GM19372 (cell line): Measurements from ENCODE around the gene KLHDC8A.
"Not testable (repeated sequence)": the region's sequence is repeated elsewhere in the genome, so short reads cannot be mapped to it uniquely, and the experiment has no call there.

Experiments used
- ATAC-seq: cut with Tn5 transposase; IDR thresholded peaks from one replicate; pipeline ENCODE4 v1.9.1; 2021; ENCODE audit warnings: mild to moderate bottlenecking, low read depth, moderate library complexity; ENCODE audit not compliant: unreplicated experiment

KLHDC8A gene

GRCh38 chr1:205371871-205372660 is 15.3 kb upstream of the KLHDC8A start:
- ATAC-seq = no peak

- no peak for ATAC-seq
Measured at GRCh38 chr1:205370780-205371179, 14.1 kb upstream of the KLHDC8A start.

GRCh38 chr1:205369701-205370123 is 13.0 kb upstream of the KLHDC8A start:
- no peak for ATAC-seq

GRCh38 chr1:205368478-205368877 is 11.8 kb upstream of the KLHDC8A start:
- ATAC-seq = no peak

- no peak for ATAC-seq
Measured at GRCh38 chr1:205365945-205366463, 9.3 kb upstream of the KLHDC8A start.

- ATAC-seq = not testable (repeated sequence)
Measured at GRCh38 chr1:205365086-205365485, 8.4 kb upstream of the KLHDC8A start.

- ATAC-seq = no peak
Measured at GRCh38 chr1:205360891-205361290, 4.2 kb upstream of the KLHDC8A start.

- no peak for ATAC-seq
Measured at GRCh38 chr1:205359771-205360565, 3.2 kb upstream of the KLHDC8A start.

- no peak for ATAC-seq
Measured at GRCh38 chr1:205358579-205358978, 1.9 kb upstream of the KLHDC8A start.

GRCh38 chr1:205357567-205357966 is 845 bp upstream of the KLHDC8A start:
- no peak for ATAC-seq

GRCh38 chr1:205355075-205355453 is 1.7 kb downstream of the KLHDC8A start:
- no peak for ATAC-seq

- no peak for ATAC-seq
Measured at GRCh38 chr1:205354259-205355074, 2.3 kb downstream of the KLHDC8A start.

GRCh38 chr1:205353612-205354011 is 3.1 kb downstream of the KLHDC8A start:
- ATAC-seq = no peak

- no peak for ATAC-seq
Measured at GRCh38 chr1:205353191-205353590, 3.5 kb downstream of the KLHDC8A start.

- no peak for ATAC-seq
Measured at GRCh38 chr1:205351984-205352713, 4.6 kb downstream of the KLHDC8A start.

GRCh38 chr1:205350691-205351141 is 6.0 kb downstream of the KLHDC8A start:
- ATAC-seq = no peak

- no peak for ATAC-seq
Measured at GRCh38 chr1:205350124-205350523, 6.6 kb downstream of the KLHDC8A start.

- no peak for ATAC-seq
Measured at GRCh38 chr1:205348554-205349487, 7.9 kb downstream of the KLHDC8A start.
